Kidney (tissue), 14 donors: ENCODE data around the gene PHACTR3. TPM values are rescaled to one million over a fixed set of nuclear protein-coding genes. Genes with fewer than 3 reads are reported as not detected.

Experiments
- DNase-seq, 5 donors: peaks; one replicate each; pipeline ENCODE4 v3.0.0-alpha.2; 2013 to 2020
- FAIRE-seq: peaks from 2 replicates; lab custom pipeline; 2012; peaks lifted over from hg19 to GRCh38; lab: Jason Lieb, UNC
- H3K27ac ChIP-seq, 2 donors: one replicate each; pipeline ENCODE4 v1.7.0; 2013; ENCODE audit warnings: low read depth in 2 of 2, low read length in 2 of 2, inconsistent platforms in 1 of 2
- H3K27me3 ChIP-seq: one replicate; pipeline ENCODE4 v1.7.1; 2013; ENCODE audit warnings: low read length, inconsistent platforms; ENCODE audit not compliant: control insufficient read depth, insufficient read depth
- H3K36me3 ChIP-seq, 3 donors: one replicate each; pipeline versions ENCODE4 v1.7.0 to v1.7.1; 2013; ENCODE audit warnings: low read length in 3 of 3, control low read depth in 1 of 3, inconsistent platforms in 1 of 3; ENCODE audit not compliant: insufficient read depth in 3 of 3, control insufficient read depth in 2 of 3
- H3K4me1 ChIP-seq, 3 donors: one replicate each; pipeline versions ENCODE4 v1.7.0 to v1.7.1; 2013; ENCODE audit warnings: low read length in 3 of 3, inconsistent platforms in 1 of 3, low read depth in 1 of 3; ENCODE audit not compliant: control insufficient read depth in 2 of 3, insufficient read depth in 2 of 3
- H3K4me3 ChIP-seq, 3 donors: one replicate each; pipeline versions ENCODE4 v1.7.0 to v1.8.1; 2013; ENCODE audit warnings: low read length in 3 of 3, control low read depth in 1 of 3, inconsistent platforms in 1 of 3
- H3K9ac ChIP-seq, 3 donors: one replicate each; pipeline versions ENCODE4 v1.7.0 to v1.7.1; 2013; ENCODE audit warnings: low read length in 3 of 3, control low read depth in 1 of 3, inconsistent platforms in 1 of 3
- H3K9me3 ChIP-seq, 3 donors: one replicate each; pipeline versions ENCODE4 v1.7.0 to v1.7.1; 2013; ENCODE audit warnings: low read length in 3 of 3, control low read depth in 1 of 3, inconsistent platforms in 1 of 3; ENCODE audit not compliant: control insufficient read depth in 2 of 3, insufficient read depth in 1 of 3
- CTCF ChIP-seq: IDR thresholded peaks from 3 replicates; pipeline ENCODE4 v1.5.1; 2012; ENCODE audit warnings: mild to moderate bottlenecking, moderate library complexity, borderline replicate concordance; ENCODE audit not compliant: insufficient read depth; ENCODE audit errors: extremely low read depth
- intact Hi-C: fragments of 100-400 bp; cut with DNase I; formaldehyde crosslinking; loops from one replicate; pipeline ENCODE4 v1.11.1; 2022
- polyA plus RNA-seq: library from polyadenylated mRNA; stranded (reverse); fragments of 350-450 nt; fragmentation: Illumina TruSeq; extraction: RNeasy Lipid Tissue Mini Kit (QIAGEN cat#74804); gene quantifications from one replicate; pipeline ENCODE4 v1.2.3, GENCODE V29; 2014; ENCODE audit warnings: low read depth, low replicate concordance; ENCODE audit not compliant: insufficient read depth
- total RNA-seq: library from RNA; stranded (reverse); fragmentation: NEBNext Ultra II Directional; extraction: Animal tissue kit (Norgen Biotek cat#: 25700); gene quantifications from one replicate; pipeline ENCODE4 v1.2.1, GENCODE V29; 2021
- donor health status: control.
- donor health status: control.
- donor health status: control.
- donor health status: control.
- donor health status: control.
- donor health status: DM: yes; HTN: yes; CAD: no.
- donor health status: Normal renal cell carcinoma (clear cell type).

PHACTR3 gene
- total and polyA plus RNA-seq, 2 donors from 2014 or later = 1.7 to 12.3 TPM

GRCh38 chr20:59821201-59821600, 216.9 kb downstream of the PHACTR3 start:
- intact Hi-C loops = no loop called here
- TF ChIP-seq CTCF = no peak
- no peak for DNase-seq
- no peaks in the 10 kb centered on the region for H3K4me1 ChIP-seq
- no peaks in the 10 kb centered on the region for H3K9me3 ChIP-seq
- H3K36me3 ChIP-seq = no peaks in the 10 kb centered on the region
- H3K27me3 ChIP-seq = no peaks in the 10 kb centered on the region
- FAIRE-seq = no peak
- no peak overlapping the region for H3K27ac ChIP-seq
- H3K4me3 ChIP-seq = no peak overlapping the region
- H3K9ac ChIP-seq = no peak overlapping the region

- H3K27ac ChIP-seq = no peak overlapping the region
- no peaks in the 10 kb centered on the region for H3K9me3 ChIP-seq
- no peaks in the 10 kb centered on the region for H3K27me3 ChIP-seq
- TF ChIP-seq CTCF = no peak
- no peaks in the 10 kb centered on the region for H3K4me1 ChIP-seq
- DNase-seq = no peak
- FAIRE-seq = no peak
- no peak overlapping the region for H3K4me3 ChIP-seq
- intact Hi-C loops = no loop called here
- H3K9ac ChIP-seq = no peak overlapping the region
- H3K36me3 ChIP-seq = no peaks in the 10 kb centered on the region
Measured at GRCh38 chr20:59821788-59822187, 217.4 kb downstream of the PHACTR3 start.

- TF ChIP-seq CTCF = no peak
- no peaks in the 10 kb centered on the region for H3K9me3 ChIP-seq
- no peak overlapping the region for H3K4me3 ChIP-seq
- FAIRE-seq = no peak
- no peaks in the 10 kb centered on the region for H3K4me1 ChIP-seq
- H3K36me3 ChIP-seq = no peaks in the 10 kb centered on the region
- no peak overlapping the region for H3K27ac ChIP-seq
- no peak overlapping the region for H3K9ac ChIP-seq
- H3K27me3 ChIP-seq = no peaks in the 10 kb centered on the region
- intact Hi-C loops = no loop called here
- peak in 1 of 5 donors; percentile 51 for DNase-seq
Measured at GRCh38 chr20:59822291-59823029, 218.1 kb downstream of the PHACTR3 start.
